ENCODE data around the gene LANCL3. TPM values are rescaled to one million over a fixed set of nuclear protein-coding genes. Genes with fewer than 3 reads are reported as not detected.

Gene LANCL3
- total and polyA plus RNA-seq, 8 donors = 0.30 to 5.3 (median 1.3) TPM

- Histone ChIP-seq H3K4me1 (peaks cover 0 to 15% (median 4%) of the 10 kb centered on the region in 4 donors), H3K9me3 (no peaks in the 10 kb centered on the region), H3K27ac (peak overlapping the region in 1 of 5 donors; percentile 9), H3K4me3 (no peak overlapping the region), H3K27me3 (peaks cover 0 to 8% (median 0%) of the 10 kb centered on the region in 3 donors), H3K36me3 (no peaks in the 10 kb centered on the region)
- no peak for TF ChIP-seq POLR2A (IDR thresholded peaks at IDR 0.05)
- no peak for TF ChIP-seq EP300 (IDR thresholded peaks at IDR 0.05)
- TF ChIP-seq, protein P1, sequence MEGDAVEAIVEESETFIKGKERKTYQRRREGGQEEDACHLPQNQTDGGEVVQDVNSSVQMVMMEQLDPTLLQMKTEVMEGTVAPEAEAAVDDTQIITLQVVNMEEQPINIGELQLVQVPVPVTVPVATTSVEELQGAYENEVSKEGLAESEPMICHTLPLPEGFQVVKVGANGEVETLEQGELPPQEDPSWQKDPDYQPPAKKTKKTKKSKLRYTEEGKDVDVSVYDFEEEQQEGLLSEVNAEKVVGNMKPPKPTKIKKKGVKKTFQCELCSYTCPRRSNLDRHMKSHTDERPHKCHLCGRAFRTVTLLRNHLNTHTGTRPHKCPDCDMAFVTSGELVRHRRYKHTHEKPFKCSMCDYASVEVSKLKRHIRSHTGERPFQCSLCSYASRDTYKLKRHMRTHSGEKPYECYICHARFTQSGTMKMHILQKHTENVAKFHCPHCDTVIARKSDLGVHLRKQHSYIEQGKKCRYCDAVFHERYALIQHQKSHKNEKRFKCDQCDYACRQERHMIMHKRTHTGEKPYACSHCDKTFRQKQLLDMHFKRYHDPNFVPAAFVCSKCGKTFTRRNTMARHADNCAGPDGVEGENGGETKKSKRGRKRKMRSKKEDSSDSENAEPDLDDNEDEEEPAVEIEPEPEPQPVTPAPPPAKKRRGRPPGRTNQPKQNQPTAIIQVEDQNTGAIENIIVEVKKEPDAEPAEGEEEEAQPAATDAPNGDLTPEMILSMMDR (IDR thresholded peaks at IDR 0.05) = no peak
- TF ChIP-seq POLR2AphosphoS5 (IDR thresholded peaks at IDR 0.05) = peak in 2 of 3 donors; percentile 15 to 32
- WGBS, 5 donors = 17 to 50% (median 30%) methylated on average over 1 of the region's 1 CpG
- DNase-seq = peak in 1 of 2 donors; percentile 64
- intact Hi-C loops (cut with DNase I; ENCODE audit: low total_unique reads) = no loop called here
Observed at GRCh38 chrX:37697169-37697760, 125.8 kb downstream of the LANCL3 start.

GRCh38 chrX:37701588-37701987 lies 130.1 kb downstream of the LANCL3 start:
- H3K27ac ChIP-seq = no peak overlapping the region
- no peak for DNase-seq
- no peaks in the 10 kb centered on the region for H3K36me3 ChIP-seq
- TF ChIP-seq, protein P1 (IDR thresholded peaks at IDR 0.05) = no peak
- TF ChIP-seq EP300 (IDR thresholded peaks at IDR 0.05) (no peak), POLR2AphosphoS5 (IDR thresholded peaks at IDR 0.05) (no peak), POLR2A (IDR thresholded peaks at IDR 0.05) (no peak)
- intact Hi-C loops (cut with DNase I; ENCODE audit: low total_unique reads) = no loop called here
- 57 to 88% (median 75%) methylated on average over 3 to 4 of the region's 4 CpGs for WGBS, 5 donors
- H3K9me3 ChIP-seq = no peaks in the 10 kb centered on the region
- no peak overlapping the region for H3K4me3 ChIP-seq
- H3K4me1 ChIP-seq = peaks cover 0 to 12% (median 4%) of the 10 kb centered on the region in 4 donors
- peaks cover 0 to 8% (median 0%) of the 10 kb centered on the region in 3 donors for H3K27me3 ChIP-seq

DNA sequence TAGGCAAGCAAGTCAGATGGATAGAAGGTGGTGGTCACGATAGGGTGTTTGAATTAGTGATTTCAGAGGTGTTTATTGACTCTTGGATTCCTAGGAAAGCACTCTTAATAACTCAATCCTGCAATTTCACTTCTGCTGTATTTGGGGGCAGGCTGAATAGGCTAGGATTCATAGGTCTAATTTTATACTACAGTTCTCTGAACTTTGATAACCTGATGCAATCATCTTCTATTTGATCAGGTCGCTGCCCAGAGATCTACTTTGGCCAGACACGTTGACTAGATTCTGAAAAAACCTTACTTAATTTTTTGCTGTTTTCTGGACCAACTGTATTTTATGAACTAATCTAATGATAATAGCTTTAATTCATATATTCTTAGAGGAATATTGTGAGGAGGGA lies 140.5 kb downstream of the LANCL3 start:
- no peak overlapping the region for H3K4me3 ChIP-seq
- no peaks in the 10 kb centered on the region for H3K36me3 ChIP-seq
- H3K27ac ChIP-seq = no peak overlapping the region
- no peak for DNase-seq
- 46 to 74% (median 68%) methylated on average over 3 of the region's 3 CpGs for WGBS, 5 donors
- TF ChIP-seq, protein P1 (IDR thresholded peaks at IDR 0.05) = no peak
- TF ChIP-seq POLR2AphosphoS5 (IDR thresholded peaks at IDR 0.05) (no peak), POLR2A (IDR thresholded peaks at IDR 0.05) (no peak), EP300 (IDR thresholded peaks at IDR 0.05) (no peak)
- intact Hi-C loops (cut with DNase I; ENCODE audit: low total_unique reads) = no loop called here
- H3K4me1 ChIP-seq = no peaks in the 10 kb centered on the region
- H3K9me3 ChIP-seq = no peaks in the 10 kb centered on the region
- no peaks in the 10 kb centered on the region for H3K27me3 ChIP-seq

DNA sequence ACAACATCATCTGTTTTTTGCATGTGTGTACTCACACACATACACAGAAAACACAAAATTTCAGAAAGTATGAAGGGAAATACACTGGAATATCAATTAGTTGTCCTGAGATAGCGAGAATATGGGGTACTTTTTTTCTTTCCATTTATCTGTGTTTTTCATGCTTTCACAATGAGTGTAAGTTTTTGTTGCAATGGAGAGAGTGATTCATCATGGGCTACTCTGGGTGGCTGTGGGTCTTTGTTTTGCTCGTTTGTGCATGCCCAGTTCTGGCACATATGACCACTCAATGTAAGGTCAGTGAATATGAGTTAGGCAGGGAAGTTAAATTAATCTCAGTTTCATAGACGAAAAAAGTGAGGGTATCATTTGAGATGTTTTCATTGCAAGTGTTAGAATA lies 141.0 kb downstream of the LANCL3 start:
- Histone ChIP-seq H3K27ac (no peak overlapping the region), H3K4me3 (no peak overlapping the region), H3K27me3 (no peaks in the 10 kb centered on the region), H3K4me1 (no peaks in the 10 kb centered on the region), H3K9me3 (no peaks in the 10 kb centered on the region), H3K36me3 (no peaks in the 10 kb centered on the region)
- 44 to 80% (median 70%) methylated on average over 3 of the region's 3 CpGs for WGBS, 5 donors
- intact Hi-C loops (cut with DNase I; ENCODE audit: low total_unique reads) = no loop called here
- TF ChIP-seq, protein P1 (IDR thresholded peaks at IDR 0.05) = no peak
- TF ChIP-seq EP300 (IDR thresholded peaks at IDR 0.05) = no peak
- TF ChIP-seq POLR2A (IDR thresholded peaks at IDR 0.05) = no peak
- TF ChIP-seq POLR2AphosphoS5 (IDR thresholded peaks at IDR 0.05) = no peak
- no peak for DNase-seq

All from stomach (tissue), 9 donors.